ENCODE measurements around the gene FBXW7.

The FBXW7 gene

GRCh38 chr4:152516156-152516555 is 19.7 kb downstream of the FBXW7 start:
- no peak for DNase-seq (ENCODE audit: extremely low read depth, insufficient read length)
- Histone ChIP-seq H3K4me3 (replicated peaks; ENCODE audit: low read depth, low read length) (no peak overlapping the region), H3K36me3 (ENCODE audit: control insufficient read depth, insufficient read depth, low read length) (peaks cover 3% of the 10 kb centered on the region), H3K27me3 (replicated peaks; ENCODE audit: control insufficient read depth, insufficient read depth, low read length) (no peaks in the 10 kb centered on the region)
- TF ChIP-seq CTCF (IDR thresholded peaks at IDR 0.05; ENCODE audit: insufficient read depth, low read length, poor library complexity, severe bottlenecking) = no peak

GRCh38 chr4:152515678-152516077 is 20.2 kb downstream of the FBXW7 start:
- no peak overlapping the region for H3K4me3 ChIP-seq (replicated peaks; ENCODE audit: low read depth, low read length)
- no peak for DNase-seq (ENCODE audit: extremely low read depth, insufficient read length)
- no peaks in the 10 kb centered on the region for H3K27me3 ChIP-seq (replicated peaks; ENCODE audit: control insufficient read depth, insufficient read depth, low read length)
- H3K36me3 ChIP-seq (ENCODE audit: control insufficient read depth, insufficient read depth, low read length) = peaks cover 3% of the 10 kb centered on the region
- no peak for TF ChIP-seq CTCF (IDR thresholded peaks at IDR 0.05; ENCODE audit: insufficient read depth, low read length, poor library complexity, severe bottlenecking)

- Histone ChIP-seq H3K36me3 (ENCODE audit: control insufficient read depth, insufficient read depth, low read length) (peaks cover 3% of the 10 kb centered on the region), H3K4me3 (replicated peaks; ENCODE audit: low read depth, low read length) (no peak overlapping the region), H3K27me3 (replicated peaks; ENCODE audit: control insufficient read depth, insufficient read depth, low read length) (no peaks in the 10 kb centered on the region)
- no peak for TF ChIP-seq CTCF (IDR thresholded peaks at IDR 0.05; ENCODE audit: insufficient read depth, low read length, poor library complexity, severe bottlenecking)
- DNase-seq (ENCODE audit: extremely low read depth, insufficient read length) = no peak
These were observed 21.5 kb downstream of the FBXW7 start for GRCh38 chr4:152514356-152514755.

GRCh38 chr4:152513078-152513477 is 22.8 kb downstream of the FBXW7 start:
- Histone ChIP-seq H3K36me3 (ENCODE audit: control insufficient read depth, insufficient read depth, low read length) (peaks cover 3% of the 10 kb centered on the region), H3K4me3 (replicated peaks; ENCODE audit: low read depth, low read length) (no peak overlapping the region), H3K27me3 (replicated peaks; ENCODE audit: control insufficient read depth, insufficient read depth, low read length) (no peaks in the 10 kb centered on the region)
- DNase-seq (ENCODE audit: extremely low read depth, insufficient read length) = no peak
- TF ChIP-seq CTCF (IDR thresholded peaks at IDR 0.05; ENCODE audit: insufficient read depth, low read length, poor library complexity, severe bottlenecking) = no peak

- DNase-seq (ENCODE audit: extremely low read depth, insufficient read length) = no peak
- Histone ChIP-seq H3K4me3 (replicated peaks; ENCODE audit: low read depth, low read length) (no peak overlapping the region), H3K27me3 (replicated peaks; ENCODE audit: control insufficient read depth, insufficient read depth, low read length) (no peaks in the 10 kb centered on the region), H3K36me3 (ENCODE audit: control insufficient read depth, insufficient read depth, low read length) (peaks cover 5% of the 10 kb centered on the region)
- TF ChIP-seq CTCF (IDR thresholded peaks at IDR 0.05; ENCODE audit: insufficient read depth, low read length, poor library complexity, severe bottlenecking) = no peak
These were observed 23.4 kb downstream of the FBXW7 start for GRCh38 chr4:152512483-152512882.

All from GM06990 (cell line).